ENCODE data around the gene RPS27.
"Not testable (repeated sequence)": the region's sequence is repeated elsewhere in the genome, so short reads cannot be mapped to it uniquely, and the experiment has no call there.

GRCh38 chr1:154033697-154034096 is 43.1 kb downstream of the RPS27 start:
- not testable (repeated sequence) for TF ChIP-seq CTCF, POLR2A (IDR thresholded peaks at IDR 0.05)
